M059J (cell line): ENCODE data around the gene TXNRD3. TPM values are rescaled to one million over a fixed set of nuclear protein-coding genes. Genes with fewer than 3 reads are reported as not detected.

Experiments used
- total RNA-seq: library from RNA; depleted of rRNA; stranded (reverse); fragments of >200 nt; shearing (Covaris generic); gene quantifications from 2 replicates; pipeline ENCODE4 v1.2.3, GENCODE V29; 2014; rRNA removed

The TXNRD3 gene
- total RNA-seq, 1 experiment from 2014 or later = 7.8 TPM

Other genes starting within 250 kb of the TXNRD3 start
- 13.5 and 26.6 TPM in 2 replicates for gene ZXDC, start 179.2 kb downstream of the TXNRD3 start, total RNA-seq
- 0.02 TPM in 1 of 2 replicates, not detected in the other for gene UROC1, start 137.4 kb downstream of the TXNRD3 start, total RNA-seq
- not detected in 2 replicates for gene CHST13, start 131.0 kb downstream of the TXNRD3 start, total RNA-seq
- gene C3orf22, start 96.2 kb downstream of the TXNRD3 start, total RNA-seq = not detected in 2 replicates
- 18.7 and 18.8 TPM in 2 replicates for gene CHCHD6, start 49.1 kb upstream of the TXNRD3 start, total RNA-seq